OCI-LY3 (cell line): ENCODE data around the gene ANP32A.
A peak's percentile ranks its signal among the peaks of the same experiment; 100 is the strongest.

Experiments
- H2AFZ ChIP-seq: fragments of 200-600, 300-600 bp; shearing (Covaris generic); 2 replicates; pipeline ENCODE4 v1.6.0; 2014; ENCODE audit warnings: antibody characterized with exemption, low read depth, low read length
- H3K27ac ChIP-seq: fragments of 200-600, 300-600 bp; sonication (generic); 2 replicates; pipeline ENCODE4 v1.5.1; 2014; ENCODE audit warnings: mild to moderate bottlenecking, low read length, moderate library complexity, mixed read lengths
- H3K27me3 ChIP-seq: fragments of 200-600, 300-600 bp; sonication (generic); 2 replicates; pipeline ENCODE4 v1.6.1; 2014; ENCODE audit warnings: low read depth, low read length, mixed read lengths
- H3K36me3 ChIP-seq: fragments of 200-600, 300-600 bp; sonication (generic); replicated peaks from 2 replicates; pipeline ENCODE3; 2014; ENCODE audit warnings: low read depth, low read length, mixed read lengths
- H3K4me1 ChIP-seq: fragments of 300-600, 200-600 bp; sonication (generic); 2 replicates; pipeline ENCODE4 v1.6.1; 2014; ENCODE audit warnings: low read length, mixed read lengths
- H3K4me2 ChIP-seq: fragments of 200-600, 300-600 bp; sonication (generic); 2 replicates; pipeline ENCODE4 v1.6.1; 2014; ENCODE audit warnings: low read length, mixed read lengths
- H3K4me3 ChIP-seq: fragments of 300-600, 200-600 bp; sonication (generic); 2 replicates; pipeline ENCODE4 v1.5.1; 2014; ENCODE audit warnings: antibody characterized with exemption, mild to moderate bottlenecking, low read length, moderate library complexity
- H3K79me2 ChIP-seq: fragments of 300-600, 200-600 bp; shearing (Covaris generic); 2 replicates; pipeline ENCODE4 v1.6.1; 2014; ENCODE audit warnings: mild to moderate bottlenecking, low read length, mixed read lengths
- H3K9ac ChIP-seq: fragments of 300-600, 200-600 bp; shearing (Covaris generic); 2 replicates; pipeline ENCODE4 v1.6.0; 2014; ENCODE audit warnings: mild to moderate bottlenecking, low read length, moderate library complexity
- H3K9me3 ChIP-seq: fragments of 200-600, 300-600 bp; shearing (Covaris generic); 2 replicates; pipeline ENCODE4 v1.6.1; 2014; ENCODE audit warnings: low read length, mixed read lengths; ENCODE audit not compliant: insufficient read depth
- H4K20me1 ChIP-seq: fragments of 200-600, 300-600 bp; sonication (generic); 2 replicates; pipeline ENCODE4 v1.6.1; 2016; ENCODE audit warnings: low read length, mixed read lengths; ENCODE audit not compliant: insufficient read depth
- EZH2phosphoT487 ChIP-seq: fragments of 200-600 bp; shearing (Covaris generic); IDR thresholded peaks from 2 replicates; pipeline ENCODE4 v1.6.1; 2018; ENCODE audit warnings: antibody characterized with exemption, mixed run types, low read depth
- TF ChIP-seq, protein P1 (sequence below): fragments of 200-600, 300-600 bp; sonication (generic); IDR thresholded peaks from 2 replicates; pipeline ENCODE4 v1.5.1; 2014; ENCODE audit warnings: antibody characterized with exemption, low read length, low read depth

Gene ANP32A

DNA sequence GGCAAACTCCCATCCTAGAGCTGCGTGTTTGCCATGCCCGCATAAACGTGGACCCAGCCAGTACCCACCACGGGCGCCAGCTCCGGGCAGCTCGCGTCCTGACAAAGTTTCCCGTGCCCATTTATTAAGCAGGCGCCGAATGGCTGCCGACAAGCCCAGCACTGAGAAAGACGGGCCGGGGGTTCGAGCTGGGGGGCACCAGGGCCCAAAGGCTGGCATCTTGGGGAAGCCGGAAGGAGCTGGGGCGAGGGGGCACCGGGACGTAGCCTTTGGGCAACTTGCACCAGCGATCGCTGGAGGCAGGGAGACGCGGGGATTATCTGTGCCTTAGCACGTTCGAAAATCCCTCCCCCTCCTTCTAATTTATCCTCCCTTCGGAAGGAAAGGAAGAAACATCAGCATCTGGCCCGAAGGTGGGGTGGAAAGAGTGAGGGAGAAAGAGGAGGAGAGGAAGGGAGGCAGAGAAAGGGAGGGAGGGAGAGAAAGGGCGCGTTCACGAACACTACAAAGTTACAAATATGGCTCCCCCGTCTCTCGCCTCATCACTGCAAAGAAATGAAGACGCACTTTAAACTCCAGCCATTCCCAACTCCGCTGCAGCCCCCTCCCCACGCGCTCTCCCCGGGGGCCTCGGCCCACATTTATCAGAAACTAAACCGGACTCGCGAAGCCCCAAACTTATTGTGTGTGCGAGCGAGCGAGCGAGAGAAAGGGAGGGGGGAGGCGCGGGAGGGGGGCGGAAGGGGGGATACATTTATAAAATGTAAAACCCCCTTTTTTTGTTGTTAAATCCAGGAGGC, 1.0 kb downstream of the ANP32A start:
- H3K36me3 ChIP-seq: peaks cover 26% of the 10 kb centered on the region
- H4K20me1 ChIP-seq: peaks cover 41% of the 10 kb centered on the region
- peak overlapping the region; percentile 100 for H3K9ac ChIP-seq
- peaks cover 83% of the 10 kb centered on the region for H3K79me2 ChIP-seq
- peak overlapping the region; percentile 96 for H3K4me3 ChIP-seq
- H2AFZ ChIP-seq: no peak overlapping the region
- H3K27me3 ChIP-seq: peaks cover 5% of the 10 kb centered on the region; the same call in 1 of the 2 replicates
- no peaks in the 10 kb centered on the region for H3K9me3 ChIP-seq
- peaks cover 45% of the 10 kb centered on the region for H3K4me1 ChIP-seq
- H3K4me2 ChIP-seq: peak overlapping the region; percentile 98
- peak overlapping the region; percentile 94 for H3K27ac ChIP-seq
- TF ChIP-seq EZH2phosphoT487: no peak
- TF ChIP-seq, protein P1, sequence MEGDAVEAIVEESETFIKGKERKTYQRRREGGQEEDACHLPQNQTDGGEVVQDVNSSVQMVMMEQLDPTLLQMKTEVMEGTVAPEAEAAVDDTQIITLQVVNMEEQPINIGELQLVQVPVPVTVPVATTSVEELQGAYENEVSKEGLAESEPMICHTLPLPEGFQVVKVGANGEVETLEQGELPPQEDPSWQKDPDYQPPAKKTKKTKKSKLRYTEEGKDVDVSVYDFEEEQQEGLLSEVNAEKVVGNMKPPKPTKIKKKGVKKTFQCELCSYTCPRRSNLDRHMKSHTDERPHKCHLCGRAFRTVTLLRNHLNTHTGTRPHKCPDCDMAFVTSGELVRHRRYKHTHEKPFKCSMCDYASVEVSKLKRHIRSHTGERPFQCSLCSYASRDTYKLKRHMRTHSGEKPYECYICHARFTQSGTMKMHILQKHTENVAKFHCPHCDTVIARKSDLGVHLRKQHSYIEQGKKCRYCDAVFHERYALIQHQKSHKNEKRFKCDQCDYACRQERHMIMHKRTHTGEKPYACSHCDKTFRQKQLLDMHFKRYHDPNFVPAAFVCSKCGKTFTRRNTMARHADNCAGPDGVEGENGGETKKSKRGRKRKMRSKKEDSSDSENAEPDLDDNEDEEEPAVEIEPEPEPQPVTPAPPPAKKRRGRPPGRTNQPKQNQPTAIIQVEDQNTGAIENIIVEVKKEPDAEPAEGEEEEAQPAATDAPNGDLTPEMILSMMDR: no peak

DNA sequence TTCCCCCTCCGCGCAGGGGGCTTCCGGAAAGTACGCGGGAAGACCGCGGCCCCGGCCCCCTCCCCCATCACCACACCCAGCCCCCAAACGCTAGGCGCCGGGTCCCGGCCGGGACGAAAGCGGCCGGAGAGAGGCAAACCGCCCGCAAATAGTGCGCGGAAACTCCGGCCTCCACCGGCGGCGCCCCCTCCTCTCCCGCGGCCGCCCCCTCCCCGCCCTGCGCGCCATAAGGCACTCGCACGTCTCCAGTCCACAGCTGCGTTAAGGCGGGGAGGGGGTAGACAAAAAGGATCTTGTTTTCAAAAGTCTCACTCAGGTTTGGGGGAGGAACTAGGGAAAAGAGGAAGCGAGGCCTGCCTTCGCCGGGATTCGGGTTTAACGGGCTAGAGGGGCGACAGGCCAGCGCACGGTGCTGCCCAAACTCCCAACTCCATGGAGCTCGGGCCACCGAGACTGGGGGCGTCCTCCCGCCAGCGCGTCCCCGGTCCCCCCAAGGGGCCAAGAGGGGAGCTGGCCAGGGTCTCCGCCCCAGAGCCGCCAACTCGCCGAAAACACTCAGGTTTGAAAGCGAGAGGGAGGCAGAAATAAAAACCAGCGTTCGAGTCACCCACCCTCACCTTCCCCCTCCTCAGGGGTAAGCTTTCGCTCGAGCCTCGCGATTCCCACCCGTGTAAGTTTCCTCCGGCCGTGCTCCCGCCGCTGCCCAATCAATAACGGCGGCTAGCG, 1.8 kb downstream of the ANP32A start:
- H2AFZ ChIP-seq: no peak overlapping the region
- peak overlapping the region; percentile 94 for H3K27ac ChIP-seq
- H3K36me3 ChIP-seq: peaks cover 29% of the 10 kb centered on the region
- H3K4me2 ChIP-seq: peak overlapping the region; percentile 98
- no peak for TF ChIP-seq EZH2phosphoT487
- TF ChIP-seq, protein P1: no peak
- H3K79me2 ChIP-seq: peaks cover 90% of the 10 kb centered on the region
- H3K4me3 ChIP-seq: peak overlapping the region; percentile 96
- H3K9me3 ChIP-seq: no peaks in the 10 kb centered on the region
- H3K9ac ChIP-seq: peak overlapping the region; percentile 100
- peaks cover 5% of the 10 kb centered on the region; the same call in 1 of the 2 replicates for H3K27me3 ChIP-seq
- H3K4me1 ChIP-seq: peaks cover 45% of the 10 kb centered on the region
- H4K20me1 ChIP-seq: peaks cover 49% of the 10 kb centered on the region

DNA sequence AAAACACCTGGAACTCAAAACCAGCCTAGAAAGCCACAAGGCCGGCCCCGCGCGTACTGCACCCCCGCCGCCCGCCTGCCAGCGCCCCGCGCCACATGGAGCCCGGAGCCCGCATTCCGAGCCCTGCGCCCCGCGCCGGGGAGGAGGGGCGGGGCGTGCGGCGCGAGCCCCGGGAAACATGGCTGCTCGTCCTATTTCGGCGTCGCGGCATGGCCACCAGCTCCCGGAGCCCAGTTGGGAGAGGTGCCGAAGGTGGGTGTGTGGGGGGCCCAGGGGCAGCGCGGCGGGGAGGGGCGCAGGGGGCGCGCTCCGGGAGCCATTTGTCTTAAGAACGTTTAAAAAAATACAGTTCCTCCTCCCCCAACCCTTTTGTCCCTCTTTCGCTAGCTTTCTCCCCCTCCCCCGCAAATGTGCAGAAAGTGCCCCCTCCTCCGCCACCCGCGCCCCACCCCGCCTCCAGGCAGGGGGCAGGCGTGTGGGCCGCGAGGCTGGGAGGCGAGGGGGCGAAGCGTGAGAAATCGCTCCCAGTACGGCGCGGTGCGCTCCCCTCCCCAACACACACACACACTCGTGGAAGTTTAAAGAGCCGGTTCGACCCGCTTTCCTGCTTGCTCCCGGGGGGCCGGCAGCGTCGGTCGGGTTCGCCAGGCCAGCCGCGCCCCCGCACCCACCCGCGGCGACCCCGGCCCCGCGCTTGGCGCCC, 2.5 kb downstream of the ANP32A start:
- H3K4me3 ChIP-seq: peak overlapping the region; percentile 96
- H3K79me2 ChIP-seq: peaks cover 98% of the 10 kb centered on the region
- peaks cover 5% of the 10 kb centered on the region; the same call in 1 of the 2 replicates for H3K27me3 ChIP-seq
- peaks cover 29% of the 10 kb centered on the region for H3K36me3 ChIP-seq
- H3K4me2 ChIP-seq: peak overlapping the region; percentile 98
- H2AFZ ChIP-seq: no peak overlapping the region
- H3K9ac ChIP-seq: peak overlapping the region; percentile 100
- TF ChIP-seq EZH2phosphoT487: no peak
- TF ChIP-seq, protein P1: no peak
- peaks cover 56% of the 10 kb centered on the region for H4K20me1 ChIP-seq
- H3K4me1 ChIP-seq: peaks cover 39% of the 10 kb centered on the region
- peak overlapping the region; percentile 94 for H3K27ac ChIP-seq
- H3K9me3 ChIP-seq: no peaks in the 10 kb centered on the region
